KMS-11 (cell line): Measurements from ENCODE around the gene GTF2F1.
"Not testable (repeated sequence)": the region's sequence is repeated elsewhere in the genome, so short reads cannot be mapped to it uniquely, and the experiment has no call there.

Experiments used
- H2AFZ ChIP-seq: fragments of 200-600 bp; sonication (generic); 2 replicates; pipeline ENCODE4 v1.6.1; 2016; ENCODE audit warnings: antibody characterized with exemption, mixed run types, low read depth
- H3K27ac ChIP-seq: fragments of 200-600 bp; sonication (generic); 2 replicates; pipeline ENCODE4 v1.6.1; 2016; ENCODE audit warnings: mild to moderate bottlenecking, mixed run types
- H3K27me3 ChIP-seq: fragments of 200-600 bp; sonication (generic); 2 replicates; pipeline ENCODE4 v1.6.1; 2017; ENCODE audit warnings: mild to moderate bottlenecking, low read depth, mixed run types, moderate library complexity; ENCODE audit not compliant: insufficient read depth
- H3K36me3 ChIP-seq: fragments of 200-600 bp; sonication (generic); 2 replicates; pipeline ENCODE4 v1.6.1; 2017; ENCODE audit warnings: mild to moderate bottlenecking, mixed run types; ENCODE audit not compliant: insufficient read depth
- H3K4me1 ChIP-seq: fragments of 200-600 bp; sonication (generic); 2 replicates; pipeline ENCODE4 v1.6.1; 2016; ENCODE audit warnings: mild to moderate bottlenecking, low read depth, mixed run types; ENCODE audit not compliant: poor library complexity, severe bottlenecking
- H3K4me2 ChIP-seq: fragments of 200-600 bp; sonication (generic); 2 replicates; pipeline ENCODE4 v1.7.0; 2016; ENCODE audit warnings: mild to moderate bottlenecking, mixed run types
- H3K4me3 ChIP-seq: fragments of 200-600 bp; sonication (generic); IDR thresholded peaks from 2 replicates; pipeline ENCODE4 v1.6.1; 2017; ENCODE audit warnings: low read depth, low read length, mixed read lengths; ENCODE audit not compliant: insufficient read depth
- H3K79me2 ChIP-seq: fragments of 200-600 bp; sonication (generic); 2 replicates; pipeline ENCODE4 v1.6.1; 2016; ENCODE audit warnings: low read depth, mixed run types; ENCODE audit not compliant: insufficient read depth
- H3K9ac ChIP-seq: fragments of 200-600 bp; sonication (generic); 2 replicates; pipeline ENCODE4 v1.6.1; 2016; ENCODE audit warnings: mild to moderate bottlenecking, mixed run types
- H4K20me1 ChIP-seq: fragments of 200-600 bp; sonication (generic); 2 replicates; pipeline ENCODE4 v1.6.1; 2016; ENCODE audit warnings: mild to moderate bottlenecking, mixed run types; ENCODE audit not compliant: insufficient read depth
- TF ChIP-seq, protein P1 (sequence below): fragments of 200-600 bp; sonication (generic); conservative IDR thresholded peaks from 2 replicates; pipeline ENCODE4 v1.6.1; 2017; ENCODE audit warnings: low read depth, mild to moderate bottlenecking, antibody characterized with exemption, low read length, moderate library complexity, mixed read lengths

Gene GTF2F1

DNA sequence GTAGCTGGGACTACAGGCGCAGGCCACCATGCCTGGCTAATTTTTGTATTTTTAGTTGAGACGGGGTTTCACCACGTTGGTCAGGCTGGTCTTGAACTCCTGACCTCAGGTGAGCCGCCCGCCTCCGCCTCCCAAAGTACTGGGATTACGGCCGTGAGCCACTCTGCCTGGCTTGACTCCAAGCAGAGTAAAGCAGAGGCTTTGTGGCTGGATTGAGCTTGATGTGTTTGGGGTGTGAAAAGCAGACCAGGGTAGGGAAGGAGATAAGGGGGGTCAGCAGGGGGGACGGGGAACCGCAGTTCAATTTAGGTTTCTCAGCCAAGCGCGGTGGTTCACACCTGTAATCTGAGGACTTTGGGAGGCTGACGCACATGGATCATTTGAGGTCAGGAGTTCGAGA lies 35.8 kb downstream of the GTF2F1 start:
- no peak overlapping the region for H3K27ac ChIP-seq
- H3K9ac ChIP-seq = no peak overlapping the region
- H3K4me1 ChIP-seq = peaks cover 3% of the 10 kb centered on the region
- H3K36me3 ChIP-seq = no peaks in the 10 kb centered on the region
- no peak overlapping the region for H3K4me2 ChIP-seq
- no peak overlapping the region for H3K4me3 ChIP-seq
- no peak overlapping the region for H2AFZ ChIP-seq
- H4K20me1 ChIP-seq = no peaks in the 10 kb centered on the region
- TF ChIP-seq, protein P1, sequence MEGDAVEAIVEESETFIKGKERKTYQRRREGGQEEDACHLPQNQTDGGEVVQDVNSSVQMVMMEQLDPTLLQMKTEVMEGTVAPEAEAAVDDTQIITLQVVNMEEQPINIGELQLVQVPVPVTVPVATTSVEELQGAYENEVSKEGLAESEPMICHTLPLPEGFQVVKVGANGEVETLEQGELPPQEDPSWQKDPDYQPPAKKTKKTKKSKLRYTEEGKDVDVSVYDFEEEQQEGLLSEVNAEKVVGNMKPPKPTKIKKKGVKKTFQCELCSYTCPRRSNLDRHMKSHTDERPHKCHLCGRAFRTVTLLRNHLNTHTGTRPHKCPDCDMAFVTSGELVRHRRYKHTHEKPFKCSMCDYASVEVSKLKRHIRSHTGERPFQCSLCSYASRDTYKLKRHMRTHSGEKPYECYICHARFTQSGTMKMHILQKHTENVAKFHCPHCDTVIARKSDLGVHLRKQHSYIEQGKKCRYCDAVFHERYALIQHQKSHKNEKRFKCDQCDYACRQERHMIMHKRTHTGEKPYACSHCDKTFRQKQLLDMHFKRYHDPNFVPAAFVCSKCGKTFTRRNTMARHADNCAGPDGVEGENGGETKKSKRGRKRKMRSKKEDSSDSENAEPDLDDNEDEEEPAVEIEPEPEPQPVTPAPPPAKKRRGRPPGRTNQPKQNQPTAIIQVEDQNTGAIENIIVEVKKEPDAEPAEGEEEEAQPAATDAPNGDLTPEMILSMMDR = no peak
- peaks cover 3% of the 10 kb centered on the region; the same call in 1 of the 2 replicates for H3K79me2 ChIP-seq
- peaks cover 6% of the 10 kb centered on the region; the same call in 1 of the 2 replicates for H3K27me3 ChIP-seq

GRCh38 chr19:6355321-6356040 lies 37.5 kb downstream of the GTF2F1 start:
- H3K27me3 ChIP-seq, H4K20me1 ChIP-seq, H3K27ac ChIP-seq, H3K4me1 ChIP-seq, H3K9ac ChIP-seq, H2AFZ ChIP-seq, H3K36me3 ChIP-seq, H3K4me2 ChIP-seq, H3K4me3 ChIP-seq, H3K79me2 ChIP-seq: not testable (repeated sequence)

- Histone ChIP-seq H4K20me1 (no peaks in the 10 kb centered on the region), H3K4me3 (no peak overlapping the region), H3K36me3 (no peaks in the 10 kb centered on the region), H3K9ac (no peak overlapping the region), H3K27ac (no peak overlapping the region), H3K79me2 (no peaks in the 10 kb centered on the region), H3K27me3 (peaks cover 1% of the 10 kb centered on the region; the same call in 1 of the 2 replicates), H2AFZ (no peak overlapping the region), H3K4me1 (no peaks in the 10 kb centered on the region), H3K4me2 (no peak overlapping the region)
- TF ChIP-seq, protein P1 = peak; percentile 41
These were observed 38.8 kb downstream of the GTF2F1 start for GRCh38 chr19:6354098-6354674.

- no peak overlapping the region for H3K9ac ChIP-seq
- no peak overlapping the region for H3K4me2 ChIP-seq
- no peaks in the 10 kb centered on the region for H3K4me1 ChIP-seq
- H3K4me3 ChIP-seq = no peak overlapping the region
- H3K79me2 ChIP-seq = no peaks in the 10 kb centered on the region
- H3K36me3 ChIP-seq = no peaks in the 10 kb centered on the region
- TF ChIP-seq, protein P1 = no peak
- no peak overlapping the region for H3K27ac ChIP-seq
- H2AFZ ChIP-seq = no peak overlapping the region
- no peaks in the 10 kb centered on the region for H4K20me1 ChIP-seq
- peaks cover 5% of the 10 kb centered on the region; the same call in 1 of the 2 replicates for H3K27me3 ChIP-seq
These were observed 40.4 kb downstream of the GTF2F1 start for GRCh38 chr19:6352381-6353165.
